ENCODE measurements around the gene PHC3.

PHC3 gene

DNA sequence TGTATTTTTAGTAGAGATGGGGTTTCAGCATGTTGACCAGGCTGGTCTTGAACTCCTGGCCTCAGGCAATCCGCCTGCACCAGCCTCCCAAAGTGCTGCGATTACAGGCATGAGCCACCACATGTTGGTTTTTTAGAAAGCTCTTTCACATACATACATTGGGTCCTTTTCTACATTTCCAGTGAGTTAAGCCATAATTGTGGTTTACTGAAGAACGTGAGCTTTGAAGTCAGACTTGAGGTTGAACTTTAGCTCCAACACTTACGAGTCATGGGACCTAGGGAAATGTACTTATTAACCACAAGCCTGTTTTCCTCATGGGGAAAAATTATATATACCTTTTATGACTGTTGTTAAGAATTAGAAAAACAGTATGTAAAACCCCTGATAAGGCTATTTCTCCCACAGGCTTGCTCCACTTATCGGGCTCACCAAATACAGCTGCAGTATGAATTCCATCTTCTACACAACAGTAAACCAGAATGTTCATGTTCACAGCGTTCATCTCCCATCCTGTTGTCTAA lies 104.8 kb downstream of the PHC3 start:
- TF ChIP-seq ZNF70 (CRISPR knock-in tag; IDR thresholded peaks at IDR 0.05) (no peak), ZFP3 (CRISPR knock-in tag; IDR thresholded peaks at IDR 0.05) (no peak), ZC3H10 (CRISPR knock-in tag; IDR thresholded peaks at IDR 0.05) (no peak), SNAI2 (CRISPR knock-in tag; IDR thresholded peaks at IDR 0.05) (no peak), ZFP30 (CRISPR knock-in tag; IDR thresholded peaks at IDR 0.05) (no peak), OSR1 (CRISPR knock-in tag; IDR thresholded peaks at IDR 0.05) (no peak), ISL1 (CRISPR knock-in tag; IDR thresholded peaks at IDR 0.05) (no peak)
- TF ChIP-seq, protein P1, sequence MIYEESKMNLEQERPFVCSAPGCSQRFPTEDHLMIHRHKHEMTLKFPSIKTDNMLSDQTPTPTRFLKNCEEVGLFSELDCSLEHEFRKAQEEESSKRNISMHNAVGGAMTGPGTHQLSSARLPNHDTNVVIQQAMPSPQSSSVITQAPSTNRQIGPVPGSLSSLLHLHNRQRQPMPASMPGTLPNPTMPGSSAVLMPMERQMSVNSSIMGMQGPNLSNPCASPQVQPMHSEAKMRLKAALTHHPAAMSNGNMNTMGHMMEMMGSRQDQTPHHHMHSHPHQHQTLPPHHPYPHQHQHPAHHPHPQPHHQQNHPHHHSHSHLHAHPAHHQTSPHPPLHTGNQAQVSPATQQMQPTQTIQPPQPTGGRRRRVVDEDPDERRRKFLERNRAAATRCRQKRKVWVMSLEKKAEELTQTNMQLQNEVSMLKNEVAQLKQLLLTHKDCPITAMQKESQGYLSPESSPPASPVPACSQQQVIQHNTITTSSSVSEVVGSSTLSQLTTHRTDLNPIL (CRISPR knock-in tag; IDR thresholded peaks at IDR 0.05; ENCODE audit: low read depth), result no peak
- no peak for ATAC-seq

DNA sequence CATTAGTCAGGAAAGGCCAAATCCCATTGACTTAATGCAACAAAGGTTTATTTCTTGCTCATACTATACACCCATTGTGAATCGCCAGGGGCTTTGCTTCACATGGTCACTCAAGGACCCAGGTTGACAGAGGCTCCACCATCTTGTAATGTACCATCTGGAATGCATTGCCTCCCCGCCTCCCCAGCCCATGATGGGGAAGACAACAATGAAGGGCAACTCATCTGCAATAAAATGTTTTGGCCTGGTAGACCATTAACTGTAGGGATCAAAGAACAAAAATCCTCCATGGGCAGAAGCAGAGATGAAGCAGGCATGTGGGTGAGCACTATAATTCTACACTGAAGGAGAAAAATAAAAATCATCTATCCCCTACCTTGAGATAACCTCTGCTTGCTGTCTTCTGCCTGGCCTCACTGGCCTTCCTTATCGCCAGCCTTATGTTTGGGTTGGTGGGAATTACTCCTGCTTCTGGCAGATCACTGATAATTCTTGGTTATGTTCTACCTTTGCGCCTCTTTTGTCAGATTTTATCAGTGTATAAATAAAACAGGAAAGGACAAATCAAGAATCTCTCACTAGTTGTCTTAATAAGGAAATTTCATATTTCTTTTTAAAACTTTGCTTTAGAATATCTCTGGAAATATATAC lies 106.0 kb downstream of the PHC3 start:
- no peak for TF ChIP-seq CSDC2 (CRISPR knock-in tag; IDR thresholded peaks at IDR 0.05)
- no peak for TF ChIP-seq ISL1 (CRISPR knock-in tag; IDR thresholded peaks at IDR 0.05)
- no peak for ATAC-seq

DNA sequence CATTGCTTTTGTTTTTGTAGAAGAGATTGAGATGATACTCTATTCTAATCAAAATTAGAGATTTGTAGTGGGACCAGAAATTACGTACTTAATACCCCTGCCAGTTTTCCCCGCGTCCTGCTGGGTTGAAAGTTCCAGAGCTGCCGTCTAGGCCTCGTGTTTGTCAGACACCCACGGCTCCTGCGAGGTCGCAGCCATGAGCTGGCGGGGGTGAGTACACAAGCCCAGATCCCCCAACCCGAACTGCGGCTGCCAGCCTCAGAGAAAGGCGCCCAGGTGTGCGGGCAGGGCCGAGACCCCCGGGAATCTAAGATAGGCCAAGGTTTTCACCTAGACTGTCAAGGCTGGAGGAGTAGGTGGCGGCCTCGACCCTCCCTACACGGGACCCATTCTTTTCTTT lies 117.4 kb downstream of the PHC3 start:
- TF ChIP-seq PPARA (CRISPR knock-in tag; IDR thresholded peaks at IDR 0.05; ENCODE audit: borderline replicate concordance) (no peak), TOX (CRISPR knock-in tag; IDR thresholded peaks at IDR 0.05; ENCODE audit: borderline replicate concordance) (no peak), OSR1 (CRISPR knock-in tag; IDR thresholded peaks at IDR 0.05) (no peak), SNAI2 (CRISPR knock-in tag; IDR thresholded peaks at IDR 0.05) (no peak), ZFP3 (CRISPR knock-in tag; IDR thresholded peaks at IDR 0.05) (no peak), ZNF565 (CRISPR knock-in tag; conservative IDR thresholded peaks at IDR 0.05; ENCODE audit: low read depth) (no peak), RARB (CRISPR knock-in tag; IDR thresholded peaks at IDR 0.05) (no peak), ARNTL (CRISPR knock-in tag; IDR thresholded peaks at IDR 0.05; ENCODE audit: borderline replicate concordance, low read depth) (no peak), BACH2 (CRISPR knock-in tag; IDR thresholded peaks at IDR 0.05; ENCODE audit: borderline replicate concordance) (no peak), ZNF70 (CRISPR knock-in tag; IDR thresholded peaks at IDR 0.05) (no peak), CSDC2 (CRISPR knock-in tag; IDR thresholded peaks at IDR 0.05) (no peak), ISL1 (CRISPR knock-in tag; IDR thresholded peaks at IDR 0.05) (no peak)
- TF ChIP-seq, protein P2, sequence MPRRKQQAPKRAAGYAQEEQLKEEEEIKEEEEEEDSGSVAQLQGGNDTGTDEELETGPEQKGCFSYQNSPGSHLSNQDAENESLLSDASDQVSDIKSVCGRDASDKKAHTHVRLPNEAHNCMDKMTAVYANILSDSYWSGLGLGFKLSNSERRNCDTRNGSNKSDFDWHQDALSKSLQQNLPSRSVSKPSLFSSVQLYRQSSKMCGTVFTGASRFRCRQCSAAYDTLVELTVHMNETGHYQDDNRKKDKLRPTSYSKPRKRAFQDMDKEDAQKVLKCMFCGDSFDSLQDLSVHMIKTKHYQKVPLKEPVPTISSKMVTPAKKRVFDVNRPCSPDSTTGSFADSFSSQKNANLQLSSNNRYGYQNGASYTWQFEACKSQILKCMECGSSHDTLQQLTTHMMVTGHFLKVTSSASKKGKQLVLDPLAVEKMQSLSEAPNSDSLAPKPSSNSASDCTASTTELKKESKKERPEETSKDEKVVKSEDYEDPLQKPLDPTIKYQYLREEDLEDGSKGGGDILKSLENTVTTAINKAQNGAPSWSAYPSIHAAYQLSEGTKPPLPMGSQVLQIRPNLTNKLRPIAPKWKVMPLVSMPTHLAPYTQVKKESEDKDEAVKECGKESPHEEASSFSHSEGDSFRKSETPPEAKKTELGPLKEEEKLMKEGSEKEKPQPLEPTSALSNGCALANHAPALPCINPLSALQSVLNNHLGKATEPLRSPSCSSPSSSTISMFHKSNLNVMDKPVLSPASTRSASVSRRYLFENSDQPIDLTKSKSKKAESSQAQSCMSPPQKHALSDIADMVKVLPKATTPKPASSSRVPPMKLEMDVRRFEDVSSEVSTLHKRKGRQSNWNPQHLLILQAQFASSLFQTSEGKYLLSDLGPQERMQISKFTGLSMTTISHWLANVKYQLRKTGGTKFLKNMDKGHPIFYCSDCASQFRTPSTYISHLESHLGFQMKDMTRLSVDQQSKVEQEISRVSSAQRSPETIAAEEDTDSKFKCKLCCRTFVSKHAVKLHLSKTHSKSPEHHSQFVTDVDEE (CRISPR knock-in tag; IDR thresholded peaks at IDR 0.05), result no peak
- TF ChIP-seq, protein P3, sequence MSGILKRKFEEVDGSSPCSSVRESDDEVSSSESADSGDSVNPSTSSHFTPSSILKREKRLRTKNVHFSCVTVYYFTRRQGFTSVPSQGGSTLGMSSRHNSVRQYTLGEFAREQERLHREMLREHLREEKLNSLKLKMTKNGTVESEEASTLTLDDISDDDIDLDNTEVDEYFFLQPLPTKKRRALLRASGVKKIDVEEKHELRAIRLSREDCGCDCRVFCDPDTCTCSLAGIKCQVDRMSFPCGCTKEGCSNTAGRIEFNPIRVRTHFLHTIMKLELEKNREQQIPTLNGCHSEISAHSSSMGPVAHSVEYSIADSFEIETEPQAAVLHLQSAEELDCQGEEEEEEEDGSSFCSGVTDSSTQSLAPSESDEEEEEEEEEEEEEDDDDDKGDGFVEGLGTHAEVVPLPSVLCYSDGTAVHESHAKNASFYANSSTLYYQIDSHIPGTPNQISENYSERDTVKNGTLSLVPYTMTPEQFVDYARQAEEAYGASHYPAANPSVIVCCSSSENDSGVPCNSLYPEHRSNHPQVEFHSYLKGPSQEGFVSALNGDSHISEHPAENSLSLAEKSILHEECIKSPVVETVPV (CRISPR knock-in tag; IDR thresholded peaks at IDR 0.05), result no peak
- no peak for ATAC-seq

DNA sequence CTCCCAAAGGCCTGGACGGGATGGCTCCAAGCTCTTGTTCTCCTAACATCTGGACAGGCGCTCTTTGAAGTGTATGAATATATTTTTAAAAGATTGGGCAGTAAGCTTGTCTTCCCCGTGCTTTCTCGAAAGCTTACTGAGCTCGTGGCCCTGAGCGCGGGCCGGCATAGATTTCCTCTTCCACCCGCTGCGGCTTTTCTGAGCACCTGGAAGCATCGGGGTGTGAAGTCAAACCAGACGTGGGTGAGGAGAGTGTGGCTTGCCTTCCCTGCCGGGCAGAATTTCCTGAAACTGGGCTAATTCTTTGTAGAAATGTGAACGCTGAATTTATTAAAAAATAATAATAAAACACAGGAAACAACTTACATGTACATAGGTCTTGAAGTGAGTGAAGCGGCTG lies 117.8 kb downstream of the PHC3 start:
- no peak for ATAC-seq
- TF ChIP-seq, protein P3 (CRISPR knock-in tag; IDR thresholded peaks at IDR 0.05), result no peak

DNA sequence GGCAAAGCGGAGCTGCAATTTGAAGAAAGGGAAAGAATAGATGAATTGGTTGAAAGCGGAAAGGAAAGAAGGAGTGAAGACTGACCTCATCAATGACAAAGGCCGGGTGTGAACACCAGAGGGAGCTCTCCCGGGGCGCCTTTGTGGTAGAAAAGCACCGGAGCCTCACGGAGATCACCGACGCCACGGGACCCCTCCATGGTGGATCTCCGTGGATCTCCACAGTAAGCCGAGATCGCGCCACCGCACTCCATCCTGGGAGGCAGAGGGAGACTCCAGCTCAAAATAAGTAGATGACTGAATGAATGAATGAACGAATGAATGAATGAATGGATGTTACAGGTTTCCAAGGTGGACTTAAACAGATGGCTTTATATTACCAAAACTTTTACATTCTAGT lies 118.8 kb downstream of the PHC3 start:
- no peak for ATAC-seq
- no peak for TF ChIP-seq SNAI2 (CRISPR knock-in tag; IDR thresholded peaks at IDR 0.05)
- no peak for TF ChIP-seq OSR1 (CRISPR knock-in tag; IDR thresholded peaks at IDR 0.05)
- no peak for TF ChIP-seq ARNTL (CRISPR knock-in tag; IDR thresholded peaks at IDR 0.05; ENCODE audit: borderline replicate concordance, low read depth)
- no peak for TF ChIP-seq RARB (CRISPR knock-in tag; IDR thresholded peaks at IDR 0.05)
- TF ChIP-seq TCF4 (CRISPR knock-in tag; IDR thresholded peaks at IDR 0.05; ENCODE audit: borderline replicate concordance), result no peak
- no peak for TF ChIP-seq ESRRG (CRISPR knock-in tag; IDR thresholded peaks at IDR 0.05)
- no peak for TF ChIP-seq ZC3H10 (CRISPR knock-in tag; IDR thresholded peaks at IDR 0.05)
- no peak for TF ChIP-seq ZFP30 (CRISPR knock-in tag; IDR thresholded peaks at IDR 0.05)
- TF ChIP-seq, protein P4, sequence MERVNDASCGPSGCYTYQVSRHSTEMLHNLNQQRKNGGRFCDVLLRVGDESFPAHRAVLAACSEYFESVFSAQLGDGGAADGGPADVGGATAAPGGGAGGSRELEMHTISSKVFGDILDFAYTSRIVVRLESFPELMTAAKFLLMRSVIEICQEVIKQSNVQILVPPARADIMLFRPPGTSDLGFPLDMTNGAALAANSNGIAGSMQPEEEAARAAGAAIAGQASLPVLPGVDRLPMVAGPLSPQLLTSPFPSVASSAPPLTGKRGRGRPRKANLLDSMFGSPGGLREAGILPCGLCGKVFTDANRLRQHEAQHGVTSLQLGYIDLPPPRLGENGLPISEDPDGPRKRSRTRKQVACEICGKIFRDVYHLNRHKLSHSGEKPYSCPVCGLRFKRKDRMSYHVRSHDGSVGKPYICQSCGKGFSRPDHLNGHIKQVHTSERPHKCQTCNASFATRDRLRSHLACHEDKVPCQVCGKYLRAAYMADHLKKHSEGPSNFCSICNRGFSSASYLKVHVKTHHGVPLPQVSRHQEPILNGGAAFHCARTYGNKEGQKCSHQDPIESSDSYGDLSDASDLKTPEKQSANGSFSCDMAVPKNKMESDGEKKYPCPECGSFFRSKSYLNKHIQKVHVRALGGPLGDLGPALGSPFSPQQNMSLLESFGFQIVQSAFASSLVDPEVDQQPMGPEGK (CRISPR knock-in tag; IDR thresholded peaks at IDR 0.05; ENCODE audit: borderline replicate concordance), result no peak
- TF ChIP-seq, protein P3 (CRISPR knock-in tag; IDR thresholded peaks at IDR 0.05), result no peak
- no peak for TF ChIP-seq ZNF8 (CRISPR knock-in tag; IDR thresholded peaks at IDR 0.05)
- TF ChIP-seq, protein P1 (CRISPR knock-in tag; IDR thresholded peaks at IDR 0.05; ENCODE audit: low read depth), result no peak
- TF ChIP-seq ISL1 (CRISPR knock-in tag; IDR thresholded peaks at IDR 0.05), result no peak

Measured in SK-N-SH treated with all-trans-retinoic acid at 6 μM for 48 hours (cell line).